ENCODE results near the gene FOXE3.
A peak's percentile ranks its signal among the peaks of the same experiment; 100 is the strongest.

Gene FOXE3

GRCh38 chr1:47415728-47416318 lies at the start of gene FOXE3:
FOXE3 (plus strand) TSS chr1:47416285; CDS start chr1:47416316, 31 bp downstream.
- DNase-seq (ENCODE audit: low spot score): peak; percentile 33

GRCh38 chr1:47367651-47368050 lies 48.4 kb upstream of the FOXE3 start:
- DNase-seq (ENCODE audit: low spot score): no peak

- no peak for DNase-seq (ENCODE audit: low spot score)
These were observed 45.0 kb upstream of the FOXE3 start for GRCh38 chr1:47371016-47371517.

- no peak for DNase-seq (ENCODE audit: low spot score)
These were observed 41.6 kb upstream of the FOXE3 start for GRCh38 chr1:47374501-47374900.

- DNase-seq (ENCODE audit: low spot score): no peak
These were observed 37.9 kb upstream of the FOXE3 start for GRCh38 chr1:47378147-47378546.

DNA sequence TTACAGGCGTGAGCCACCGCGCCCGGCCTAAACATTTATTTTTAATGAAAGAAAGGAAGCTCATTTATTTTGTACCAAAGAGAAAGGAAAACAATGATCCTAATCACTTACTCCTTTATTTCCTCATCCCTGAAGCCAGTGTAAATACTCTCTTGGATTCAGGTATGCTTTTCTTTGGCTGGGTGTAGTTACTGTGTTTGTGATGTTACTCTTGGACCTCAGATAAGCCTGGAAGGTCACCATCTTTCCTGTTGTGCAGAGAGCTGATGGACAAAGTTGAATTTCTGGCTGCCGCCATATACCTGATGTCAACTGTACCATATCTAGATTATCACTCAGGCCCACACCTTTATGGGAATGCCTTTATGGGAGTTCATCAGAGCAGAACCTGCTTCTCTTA lies 35.4 kb upstream of the FOXE3 start:
- DNase-seq (ENCODE audit: low spot score): no peak

DNA sequence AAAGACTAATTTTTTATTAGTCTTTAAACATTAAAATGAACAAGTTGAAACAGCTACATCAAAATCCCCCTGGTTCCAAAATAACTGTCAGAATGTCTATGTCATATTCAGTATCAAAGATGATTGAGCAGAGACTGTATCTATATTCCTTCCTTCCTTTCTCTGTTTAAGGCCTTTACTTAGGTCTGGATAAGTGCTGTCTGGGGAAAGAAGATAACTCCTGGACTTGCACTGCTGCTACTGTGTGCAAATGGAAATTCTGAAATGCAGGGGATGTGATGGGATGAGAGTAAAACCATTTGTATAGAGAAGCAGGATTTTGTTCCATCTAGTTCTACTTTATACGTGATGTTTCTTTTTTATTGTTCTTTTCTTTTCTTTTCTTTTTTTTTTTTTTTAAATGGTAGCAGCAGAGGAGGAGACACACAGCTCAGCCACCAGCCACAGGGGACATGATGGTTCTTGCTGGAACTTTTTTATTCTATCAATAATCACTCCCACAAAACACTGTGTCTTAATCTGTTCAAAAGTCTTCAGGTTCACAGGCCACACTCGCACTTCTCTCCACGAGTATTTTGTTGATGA lies 33.6 kb upstream of the FOXE3 start:
- no peak for DNase-seq (ENCODE audit: low spot score)

GRCh38 chr1:47384083-47384482 lies 32.0 kb upstream of the FOXE3 start:
- DNase-seq (ENCODE audit: low spot score): no peak

DNA sequence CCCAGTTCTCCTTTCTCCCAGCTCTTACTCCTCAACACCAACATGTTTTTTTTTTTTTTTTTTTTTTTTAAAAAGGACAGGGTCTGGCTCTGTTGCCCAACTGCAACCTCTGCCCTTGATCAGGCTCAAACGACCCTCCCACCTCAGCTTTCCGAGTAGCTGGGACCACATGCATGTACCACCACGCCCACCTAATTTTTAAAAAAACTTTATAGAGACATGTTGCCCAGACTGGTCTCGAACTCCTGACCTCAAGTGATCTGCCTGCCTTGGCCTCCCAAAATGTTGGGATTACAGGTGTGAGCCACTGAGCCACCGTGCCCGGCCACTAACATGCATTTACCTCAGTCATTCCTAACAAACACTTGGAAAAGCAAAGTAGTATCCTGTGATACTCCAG lies 31.1 kb upstream of the FOXE3 start:
- no peak for DNase-seq (ENCODE audit: low spot score)

DNA sequence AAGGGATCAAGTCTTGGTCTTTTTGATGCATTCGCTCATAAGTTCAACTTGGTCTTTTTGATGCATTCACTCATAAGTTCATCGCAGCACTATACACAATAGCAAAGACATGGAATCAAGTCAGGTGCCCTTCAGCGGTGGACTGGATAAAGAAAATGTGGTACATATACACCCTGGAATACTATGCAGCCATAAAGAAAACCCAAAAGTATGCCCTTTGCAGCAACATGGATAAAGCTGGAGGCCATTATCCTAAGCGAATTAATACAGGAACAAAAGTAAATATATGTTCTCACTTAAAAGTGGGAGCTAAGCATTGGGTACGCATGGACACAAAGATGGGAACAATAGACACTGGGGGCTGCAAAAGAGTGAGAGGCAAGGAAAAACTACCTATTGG lies 29.8 kb upstream of the FOXE3 start:
- no peak for DNase-seq (ENCODE audit: low spot score)

- DNase-seq (ENCODE audit: low spot score): no peak
These were observed 27.8 kb upstream of the FOXE3 start for GRCh38 chr1:47388030-47388890.

DNA sequence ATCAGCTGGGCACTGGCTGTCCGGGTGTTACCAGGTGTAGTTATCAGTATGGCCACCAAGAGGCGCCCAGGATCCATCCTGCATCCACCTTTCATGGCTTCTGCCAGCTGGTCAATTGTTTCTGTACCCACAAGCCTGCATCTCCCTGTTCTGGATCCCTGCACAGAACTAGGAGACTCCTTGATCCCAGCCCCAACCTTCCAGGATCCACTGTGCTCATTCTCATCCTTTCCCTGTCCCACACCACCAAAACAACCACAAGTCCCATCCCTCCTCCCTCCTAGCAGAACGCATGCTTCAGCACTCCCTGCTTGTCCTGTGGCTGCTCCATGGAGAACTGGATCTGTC lies 27.2 kb upstream of the FOXE3 start:
- DNase-seq (ENCODE audit: low spot score): peak; percentile 43

GRCh38 chr1:47389731-47390130 lies 26.4 kb upstream of the FOXE3 start:
- no peak for DNase-seq (ENCODE audit: low spot score)

DNA sequence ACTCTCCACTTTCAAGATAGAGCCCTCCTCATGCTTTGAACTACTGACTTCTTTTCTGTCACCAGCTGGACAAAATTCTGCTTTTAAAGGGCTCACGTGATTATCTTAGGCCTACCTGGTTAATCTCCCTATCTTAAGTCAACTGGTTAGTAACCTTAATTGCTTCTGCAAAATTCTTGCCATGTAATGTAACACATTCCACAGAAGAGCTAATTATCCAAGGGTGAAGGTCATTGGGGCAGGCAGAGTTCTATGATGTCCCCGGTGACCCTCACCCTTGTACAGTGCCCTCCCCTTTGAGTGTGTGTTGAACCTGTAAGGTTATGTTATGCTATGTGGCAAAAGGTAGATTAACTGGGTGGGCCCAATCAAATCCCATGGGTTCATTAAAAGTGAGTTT lies 25.2 kb upstream of the FOXE3 start:
- no peak for DNase-seq (ENCODE audit: low spot score)

DNA sequence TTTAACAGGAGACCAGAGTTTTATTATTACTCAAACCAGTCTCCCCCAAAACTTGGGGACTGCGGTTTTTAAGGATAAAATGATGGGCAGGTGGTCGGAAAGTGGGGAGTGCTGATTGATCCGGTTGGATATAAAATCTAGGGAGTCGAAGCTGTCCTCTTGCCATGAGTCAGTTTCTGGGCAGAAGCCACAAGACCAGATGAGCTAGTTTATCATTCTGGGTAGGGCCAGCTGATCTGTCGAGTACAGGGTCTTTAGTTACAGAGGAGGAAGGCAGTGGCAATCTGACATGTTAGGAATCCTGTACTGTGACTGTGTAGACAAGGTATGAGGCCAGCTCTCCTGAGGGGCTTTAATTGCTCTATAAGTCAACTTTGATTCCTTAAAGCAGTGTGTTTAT lies 22.9 kb upstream of the FOXE3 start:
- DNase-seq (ENCODE audit: low spot score): no peak

GRCh38 chr1:47395433-47395832 lies 20.7 kb upstream of the FOXE3 start:
- no peak for DNase-seq (ENCODE audit: low spot score)

DNA sequence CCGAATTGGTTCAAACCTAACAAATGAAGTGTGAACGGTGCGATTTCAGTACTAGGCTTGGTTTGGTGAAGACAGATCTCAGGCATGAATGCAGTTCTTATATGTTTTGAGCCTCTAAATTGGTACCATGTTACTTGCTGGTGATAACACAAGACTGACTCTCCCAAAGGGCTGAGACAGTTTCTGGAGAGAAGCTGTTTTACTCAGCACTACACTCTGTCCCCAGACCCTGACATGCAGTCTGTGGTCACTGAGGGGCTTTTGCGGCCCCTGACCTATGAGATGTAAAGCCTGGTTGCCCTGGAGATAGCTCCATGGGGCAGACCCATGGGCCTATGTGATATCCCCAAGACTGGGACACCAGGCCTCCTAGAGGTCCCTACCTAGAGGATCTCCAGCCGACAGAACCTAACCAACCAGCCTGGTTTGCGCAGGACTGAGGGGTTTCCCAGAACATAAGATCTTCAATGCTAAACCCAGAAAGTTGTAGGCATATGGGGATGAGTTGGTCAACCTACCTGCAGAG lies 19.4 kb upstream of the FOXE3 start:
- DNase-seq (ENCODE audit: low spot score): no peak

DNA sequence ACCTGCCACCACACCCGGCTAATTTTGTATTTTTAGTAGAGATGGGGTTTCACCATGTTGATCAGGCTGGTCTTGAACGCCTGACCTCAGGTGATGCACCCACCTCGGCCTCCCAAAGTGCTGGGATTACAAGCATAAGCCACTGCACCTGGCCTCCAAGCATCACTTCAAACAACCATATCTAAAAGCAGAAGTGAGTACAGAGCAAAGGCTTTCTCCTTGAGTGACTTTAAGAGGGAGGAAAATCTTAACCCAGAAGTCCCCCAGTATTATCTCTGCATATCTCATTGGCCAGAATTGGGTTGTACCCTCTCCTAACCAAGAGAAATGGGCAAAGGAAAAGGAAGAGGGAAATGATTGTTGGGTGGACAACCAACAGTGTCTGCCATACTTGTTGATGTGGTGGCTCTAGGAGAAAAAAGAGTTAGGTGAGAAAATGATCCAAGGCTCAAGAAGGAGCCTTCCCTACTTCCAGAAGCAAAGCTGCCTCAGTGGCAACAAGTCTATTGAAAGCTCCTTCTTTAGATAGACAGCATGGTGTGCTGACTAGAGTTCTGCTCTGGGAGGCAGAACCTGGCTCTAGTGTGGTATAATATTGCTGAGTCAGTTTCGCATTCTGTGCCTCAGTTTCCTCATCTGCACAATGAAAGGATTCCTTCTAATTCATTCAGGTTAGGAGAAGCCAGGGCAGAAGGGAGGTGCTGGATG lies 16.8 kb upstream of the FOXE3 start:
- no peak for DNase-seq (ENCODE audit: low spot score)

DNA sequence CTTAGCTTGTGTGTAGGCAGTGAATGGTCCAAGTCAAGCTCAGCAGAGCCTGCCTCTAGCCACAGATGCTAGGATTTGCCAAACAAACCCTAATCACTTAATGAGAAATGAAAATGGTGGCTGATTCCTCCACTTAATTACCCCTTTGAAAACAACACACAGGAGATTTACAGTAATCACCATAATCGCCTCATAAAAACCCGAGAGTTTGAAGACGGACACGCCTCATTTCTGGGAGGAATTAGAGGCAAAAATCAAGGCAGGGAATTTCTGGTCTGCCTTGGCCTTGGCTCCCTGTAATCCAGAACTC lies 16.3 kb upstream of the FOXE3 start:
- DNase-seq (ENCODE audit: low spot score): no peak

- DNase-seq (ENCODE audit: low spot score): no peak
These were observed 14.3 kb upstream of the FOXE3 start for GRCh38 chr1:47401761-47402160.

DNA sequence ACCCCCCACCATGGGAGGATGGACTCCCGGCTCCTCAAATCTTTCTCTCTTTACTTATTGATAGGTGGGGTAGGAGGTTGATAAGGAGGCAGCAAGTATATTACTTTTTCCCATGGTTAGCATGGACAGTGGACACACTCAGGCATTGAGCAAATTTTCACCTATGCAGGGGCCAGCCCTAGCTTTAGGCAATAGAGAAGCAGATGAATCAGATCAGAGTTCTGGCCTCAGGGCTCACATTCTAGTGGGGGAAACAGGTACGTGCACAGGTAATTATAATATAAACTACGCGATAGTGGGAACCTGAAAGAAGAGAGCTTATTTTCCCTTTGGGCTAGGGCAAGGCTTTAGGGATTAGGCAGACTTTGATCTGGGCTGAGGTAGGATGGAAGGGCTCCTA lies 13.5 kb upstream of the FOXE3 start:
- no peak for DNase-seq (ENCODE audit: low spot score)

- no peak for DNase-seq (ENCODE audit: low spot score)
These were observed 12.7 kb upstream of the FOXE3 start for GRCh38 chr1:47403321-47403910.

Measured in HuH-7.5 (cell line).